NCI-H146 treated with DMSO at 0.1 percent for 48 hours (cell line): ENCODE measurements around the gene LRMDA.

Source experiments
- DNase-seq: peaks from one replicate; lab custom pipeline; 2025; ENCODE audit not compliant: unreplicated experiment; lab: John Stamatoyannopoulos, UW

Gene LRMDA

DNA sequence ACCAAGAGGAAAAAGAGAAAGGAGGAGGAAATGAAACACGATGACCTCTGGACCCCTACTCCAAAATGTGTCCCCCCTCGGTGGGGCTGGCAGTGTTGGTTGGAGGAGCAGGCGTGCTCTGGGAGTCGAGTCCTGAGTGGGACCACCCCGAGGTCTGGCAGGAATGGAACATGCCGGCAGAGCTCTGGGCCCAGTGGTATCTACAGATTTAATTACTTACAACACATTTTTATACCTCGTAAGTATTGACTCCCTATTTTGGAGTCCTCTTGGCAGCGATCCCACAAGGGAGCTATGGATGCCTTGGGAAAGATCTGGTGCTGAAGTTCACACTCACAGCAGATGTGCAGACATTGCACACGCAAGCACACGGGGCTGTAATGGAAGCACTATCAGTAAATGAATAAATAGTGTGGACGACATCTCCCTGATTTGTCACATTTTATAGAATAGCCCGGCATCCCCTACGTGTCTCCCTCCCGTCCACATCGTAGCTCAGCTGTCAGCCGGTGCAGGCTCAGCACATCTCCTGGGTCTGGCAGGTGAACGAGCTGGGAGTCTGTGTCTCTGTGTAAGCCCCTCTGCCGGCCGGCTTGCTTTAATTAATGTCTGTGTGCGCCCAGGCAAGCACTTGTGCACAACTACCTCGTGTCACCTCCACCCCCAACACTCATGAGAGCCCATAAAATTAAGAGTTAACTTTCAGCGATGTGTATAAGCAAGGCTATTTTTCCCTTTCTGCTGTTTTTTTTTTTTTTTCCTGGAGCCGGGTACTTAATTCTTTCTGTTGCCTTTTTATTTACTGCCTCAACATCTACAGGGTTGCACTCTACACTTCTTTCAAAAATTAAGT is 603.2 kb downstream of the LRMDA start:
- peak; percentile 35 for DNase-seq

DNA sequence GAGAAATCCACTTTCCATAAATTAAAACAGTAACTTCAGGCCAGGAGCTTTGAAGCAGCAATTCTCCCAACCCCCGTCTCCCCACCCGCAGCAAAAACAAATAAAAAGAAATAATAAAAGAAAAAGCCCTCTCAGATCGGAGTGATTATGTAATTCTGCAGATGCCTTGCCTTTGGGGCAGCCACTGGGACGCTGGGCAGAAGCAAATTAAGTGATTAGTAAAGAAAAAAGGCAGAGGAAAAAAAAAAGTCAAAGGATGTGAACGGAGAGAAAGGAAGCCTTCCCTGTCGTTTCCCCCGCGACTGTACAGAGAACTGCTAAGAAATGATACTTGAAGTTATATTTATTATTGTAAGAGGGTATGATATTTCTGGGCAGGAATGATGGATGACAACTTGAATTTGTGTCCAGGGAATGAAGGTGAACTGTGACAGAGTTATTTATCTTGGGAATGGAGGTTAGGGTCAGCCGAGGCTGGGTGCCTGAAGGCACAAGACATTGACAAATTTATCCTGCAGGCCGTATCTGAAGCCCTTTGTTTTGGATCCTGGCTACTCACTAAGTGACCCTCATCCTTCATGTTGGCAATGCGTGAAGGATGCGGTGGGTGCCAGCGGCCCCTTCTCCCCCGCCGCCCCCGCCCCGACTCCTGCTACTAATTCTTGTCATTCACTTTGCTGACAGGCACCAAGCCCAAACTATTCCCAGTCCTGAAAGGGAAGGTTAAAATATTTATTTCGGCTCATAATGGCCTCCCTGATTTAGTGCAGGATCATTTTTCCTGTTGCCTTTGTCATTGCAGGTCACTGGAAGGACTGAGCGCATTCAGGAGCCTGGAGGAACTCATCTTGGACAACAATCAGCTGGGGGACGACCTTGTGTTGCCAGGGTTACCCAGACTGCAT is 604.0 kb downstream of the LRMDA start:
- peak; percentile 42 for DNase-seq

DNA sequence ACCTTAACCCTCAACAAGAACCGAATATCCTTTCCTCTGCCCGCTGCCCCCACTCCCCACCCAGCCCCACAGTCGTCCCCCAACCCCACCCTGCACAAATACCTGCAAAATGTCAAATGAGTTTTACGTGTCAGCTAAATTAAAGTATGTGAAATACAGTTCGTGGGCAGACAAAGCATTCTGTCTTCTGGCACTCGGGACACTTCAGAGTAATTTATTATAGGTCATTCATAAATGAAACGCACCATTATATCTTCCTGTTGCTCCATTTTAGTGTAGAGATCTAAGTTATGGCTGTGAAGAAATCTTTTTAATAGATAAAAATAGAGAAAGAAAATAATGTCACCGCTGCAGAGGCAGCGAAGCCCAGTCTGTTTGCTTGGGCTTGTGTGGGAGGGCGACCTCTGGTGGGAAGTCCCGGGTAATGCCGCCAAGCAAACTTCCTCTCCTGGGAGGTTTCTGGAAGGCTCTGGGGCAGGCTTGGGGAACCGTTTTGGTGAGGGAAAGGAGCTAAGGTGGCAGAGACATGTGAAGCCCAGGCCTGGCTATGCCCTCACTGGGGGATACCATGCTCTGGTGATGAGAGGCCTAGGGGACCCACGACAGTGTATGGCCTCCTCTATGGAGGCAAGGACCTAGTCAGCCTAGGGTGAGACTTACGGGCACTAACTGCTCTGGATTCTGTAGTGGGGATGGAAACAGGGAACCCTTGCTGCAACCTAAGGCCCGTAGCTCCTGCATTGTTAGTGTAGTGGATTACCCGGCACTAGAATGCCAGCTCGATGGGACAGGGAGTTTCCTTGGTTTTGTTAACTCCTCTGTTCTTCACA is 604.9 kb downstream of the LRMDA start:
- DNase-seq, result peak; percentile 52

DNA sequence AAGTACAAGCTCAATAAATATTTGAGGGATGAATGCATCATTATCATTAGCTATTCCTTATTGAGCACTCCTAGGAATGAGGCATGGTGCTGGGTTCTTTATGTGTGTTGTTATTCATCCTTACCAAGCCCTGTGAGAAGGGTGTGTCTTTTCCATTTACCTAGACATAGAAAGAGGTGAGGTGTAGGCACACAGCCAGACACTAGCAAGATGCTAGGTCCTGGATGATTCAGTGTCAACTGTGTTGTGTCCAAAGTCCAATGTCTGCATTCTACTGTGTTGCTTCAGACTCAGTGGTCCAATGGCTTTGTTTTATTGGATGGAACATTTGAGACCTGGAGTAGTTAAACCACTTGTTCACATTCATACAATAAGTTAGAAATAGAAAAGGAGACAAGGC is 605.5 kb downstream of the LRMDA start:
- no peak for DNase-seq

DNA sequence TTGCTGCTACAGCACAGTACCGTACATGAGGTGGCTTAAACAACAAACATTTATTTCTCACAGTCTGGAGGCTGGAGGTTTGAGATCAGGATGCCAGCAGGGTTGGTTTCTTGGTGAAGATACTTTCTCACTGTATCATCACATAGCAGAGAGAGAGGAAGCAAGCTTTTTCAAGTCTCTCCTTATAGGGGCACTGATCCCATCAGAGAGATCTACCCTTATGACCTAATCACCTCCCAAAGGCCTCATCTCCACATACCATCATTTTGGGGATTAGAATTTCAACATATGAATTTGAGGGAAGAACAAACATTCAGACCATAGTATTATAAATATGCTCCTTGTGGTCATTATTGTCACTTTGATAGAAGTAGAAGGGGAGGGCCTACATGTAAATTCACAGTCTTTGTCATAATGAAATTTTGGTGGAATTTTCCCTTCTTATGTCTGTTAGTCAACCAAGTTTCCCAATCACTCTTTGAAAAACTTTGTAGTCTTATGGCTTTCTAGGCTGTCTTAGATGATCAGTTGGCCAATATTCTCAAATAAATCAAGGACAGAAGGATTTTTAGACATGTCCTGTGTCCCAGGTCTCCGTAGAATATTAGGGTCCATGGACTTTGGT is 606.2 kb downstream of the LRMDA start:
- DNase-seq, result no peak

DNA sequence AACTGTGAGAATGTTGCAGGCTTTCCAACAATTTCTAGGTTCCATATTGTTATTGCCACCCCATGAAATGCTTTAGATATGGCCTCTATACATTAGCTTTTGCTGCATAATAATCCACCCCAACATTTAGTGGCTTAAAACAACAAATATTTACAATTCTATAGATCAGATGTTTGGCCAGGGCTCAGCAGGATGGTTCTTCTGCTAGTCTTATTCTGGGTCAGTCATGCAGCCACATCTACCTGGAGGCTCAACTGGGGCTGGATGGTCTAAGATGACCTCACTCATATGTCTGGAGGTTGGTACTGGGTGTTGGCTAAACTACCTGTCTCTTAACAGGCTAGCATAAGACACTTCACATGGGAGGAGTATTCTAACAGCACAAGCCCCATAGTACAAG is 607.3 kb downstream of the LRMDA start:
- no peak for DNase-seq

DNA sequence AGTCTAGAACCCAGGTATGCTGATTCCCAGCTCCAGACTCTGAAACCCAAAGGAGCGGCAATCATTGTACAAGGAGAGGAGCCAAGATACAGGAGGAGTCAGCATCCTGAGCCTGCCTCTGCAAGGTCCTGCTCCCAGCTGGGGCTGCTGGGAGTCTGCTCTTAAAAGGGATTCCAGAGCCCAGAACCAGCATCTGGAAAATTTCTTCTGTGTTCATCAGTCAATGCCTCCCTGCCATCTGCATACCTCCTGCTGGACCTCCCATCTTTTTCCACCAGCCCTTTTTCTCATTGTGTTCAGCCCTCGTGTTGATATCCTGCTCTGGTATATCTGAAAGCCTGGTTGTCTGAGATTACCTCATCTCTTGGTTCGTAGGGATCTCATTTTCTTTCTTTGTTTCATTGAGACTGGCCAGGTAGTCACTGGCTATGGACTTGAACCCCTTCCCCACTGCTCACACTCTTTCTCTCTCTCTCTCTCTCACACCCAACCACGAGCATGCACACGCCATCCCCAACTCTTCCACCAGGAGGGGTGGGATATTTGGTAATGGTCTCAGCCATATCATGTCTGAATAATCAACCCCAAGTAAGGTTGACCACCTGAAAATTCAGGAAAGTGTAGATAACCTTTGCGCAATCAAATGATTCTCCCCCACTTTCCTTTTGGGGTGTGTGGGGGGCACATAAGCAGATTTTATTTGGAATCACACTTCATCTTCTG is 608.8 kb downstream of the LRMDA start:
- no peak for DNase-seq

DNA sequence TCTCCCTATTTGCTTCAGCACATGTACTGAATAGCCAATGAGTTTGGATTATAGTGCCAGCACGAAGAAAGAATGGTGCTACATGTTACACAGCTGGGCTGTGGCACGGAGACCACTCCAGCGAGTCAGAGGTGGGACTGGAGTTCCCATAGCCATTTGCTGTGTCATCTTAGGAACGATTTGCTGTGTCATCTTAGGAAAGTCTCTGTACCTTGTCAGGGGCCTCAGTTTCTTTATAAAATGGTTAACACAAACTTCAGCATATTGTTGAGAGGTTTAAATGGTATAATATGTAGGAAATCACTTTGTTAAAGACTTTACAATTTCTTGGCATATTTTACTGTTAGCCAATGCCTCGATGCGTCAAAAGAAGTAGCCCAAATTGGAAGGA is 609.4 kb downstream of the LRMDA start:
- DNase-seq, result no peak

DNA sequence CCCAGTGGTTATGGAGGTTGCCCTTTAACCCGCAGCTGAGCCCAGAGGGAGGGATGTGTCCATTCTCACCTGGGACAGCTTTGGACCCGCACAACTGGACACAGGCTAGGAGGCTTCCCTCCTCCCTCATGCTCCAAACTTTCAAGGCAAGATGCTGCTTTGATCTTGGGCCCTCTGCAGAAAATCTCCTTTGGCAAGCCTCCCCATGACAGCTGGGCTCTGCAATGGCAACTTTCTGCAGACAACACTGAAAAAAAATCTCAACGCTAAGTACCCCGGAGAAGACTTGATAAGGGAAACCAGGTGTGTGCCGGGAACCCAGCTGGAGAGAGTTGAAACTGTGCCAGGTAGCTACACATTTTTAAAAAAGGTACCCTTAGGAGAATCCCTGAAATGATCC is 610.1 kb downstream of the LRMDA start:
- no peak for DNase-seq

DNA sequence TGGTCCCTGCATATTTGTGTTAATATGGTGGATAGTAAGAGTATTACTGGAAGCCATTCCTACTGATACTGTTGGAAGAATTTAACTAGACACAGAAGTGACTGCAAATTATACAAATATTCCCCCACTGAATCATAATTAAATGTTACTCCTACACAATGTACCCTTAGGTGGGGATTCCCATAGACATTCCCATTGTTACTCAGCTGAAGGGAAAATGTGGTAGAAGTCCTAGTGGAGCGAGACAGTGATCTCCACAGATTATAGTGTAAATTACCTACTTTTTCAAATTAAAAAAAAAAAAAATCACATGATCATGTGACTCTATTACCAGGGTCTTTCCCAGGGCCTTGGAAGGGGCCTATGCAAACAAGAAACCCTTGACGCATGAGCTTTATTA is 611.8 kb downstream of the LRMDA start:
- DNase-seq, result no peak

DNA sequence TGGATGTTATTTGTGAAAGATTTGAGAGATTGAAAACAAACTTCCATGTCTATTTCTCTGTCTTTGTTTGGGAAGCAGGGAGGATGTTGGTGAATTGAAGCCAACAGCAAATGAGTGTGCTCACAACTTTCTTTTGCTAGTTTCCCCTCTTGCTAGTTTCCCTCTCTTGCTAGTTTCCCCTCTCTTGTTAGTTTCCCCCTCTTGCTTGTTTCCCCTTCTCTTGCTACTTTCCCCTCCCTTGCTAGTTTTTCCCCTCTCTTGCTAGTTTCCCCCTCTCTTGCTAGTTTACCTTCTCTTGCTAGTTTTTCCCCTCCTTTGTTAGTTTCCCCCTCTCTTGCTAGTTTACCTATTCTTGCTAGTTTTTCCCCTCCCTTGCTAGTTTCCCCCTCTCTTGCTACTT is 613.3 kb downstream of the LRMDA start:
- DNase-seq, result no peak

DNA sequence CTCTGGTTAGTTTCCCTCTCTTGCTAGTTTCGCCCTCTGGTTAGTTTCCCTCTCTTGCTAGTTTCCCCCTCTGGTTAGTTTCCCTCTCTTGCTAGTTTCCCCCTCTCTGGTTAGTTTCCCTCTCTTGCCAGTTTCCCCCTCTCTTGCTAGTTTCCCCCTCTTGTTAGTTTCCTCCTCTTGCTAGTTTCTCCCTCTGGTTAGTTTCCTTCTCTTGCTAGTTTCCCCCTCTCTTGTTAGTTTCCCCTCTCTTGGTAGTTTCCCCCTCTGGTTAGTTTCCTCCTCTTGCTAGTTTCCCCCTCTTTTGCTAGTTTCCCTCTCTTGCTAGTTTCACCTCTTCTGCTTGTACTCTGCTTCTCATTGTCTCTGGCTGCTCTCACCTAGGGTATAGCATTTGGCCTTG is 613.8 kb downstream of the LRMDA start:
- no peak for DNase-seq

DNA sequence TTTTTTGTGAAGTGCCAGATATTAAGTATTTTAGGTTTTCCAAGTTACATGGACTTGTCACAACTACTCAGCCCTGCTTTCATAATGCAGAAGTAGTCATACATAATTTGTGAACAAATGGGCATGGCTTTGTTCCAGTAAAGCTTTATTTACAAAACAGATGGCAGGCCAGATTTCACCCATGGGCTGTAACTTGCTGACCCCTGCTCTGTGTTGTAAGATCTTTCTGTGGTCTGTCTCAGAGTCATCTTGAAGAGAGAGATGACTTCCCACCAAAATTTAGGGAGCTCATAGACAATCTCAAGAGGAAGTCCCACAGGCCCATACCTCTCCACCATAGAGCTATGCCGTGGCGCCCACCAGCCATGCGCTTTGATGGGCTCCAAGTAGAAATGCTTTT is 616.1 kb downstream of the LRMDA start:
- no peak for DNase-seq

DNA sequence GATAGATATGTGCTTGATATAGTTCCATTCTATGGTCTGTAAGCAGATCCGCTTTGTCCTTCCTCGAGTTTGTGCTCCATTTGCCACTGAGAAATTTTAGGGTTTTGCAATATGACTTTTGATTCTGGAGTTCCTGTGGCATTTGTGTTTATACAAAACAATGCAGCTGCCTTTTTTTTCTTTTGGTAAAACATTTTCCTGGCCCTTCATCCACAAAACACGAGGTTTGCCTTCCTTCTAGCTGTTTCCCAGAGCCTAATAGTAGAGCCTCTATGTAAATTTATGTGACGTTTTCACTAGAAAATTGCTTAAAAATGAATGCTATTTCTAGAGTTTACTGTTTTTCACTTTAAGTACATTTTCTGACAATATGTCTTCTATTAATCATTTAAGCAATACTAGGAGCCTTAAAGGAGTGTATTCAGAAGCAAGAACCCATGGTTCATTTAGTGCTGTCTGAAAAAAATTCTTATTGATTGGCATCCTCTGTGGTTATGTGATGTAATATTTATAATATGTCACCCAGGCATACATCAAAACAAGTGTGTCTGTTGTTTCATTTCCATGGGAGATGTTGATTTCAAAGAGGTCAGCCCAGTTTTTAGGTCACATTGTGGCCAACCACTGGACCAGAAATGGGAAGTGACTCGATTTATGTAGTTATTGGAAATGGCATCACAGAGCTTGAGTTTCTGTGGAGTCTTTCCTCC is 618.3 kb downstream of the LRMDA start:
- no peak for DNase-seq

DNA sequence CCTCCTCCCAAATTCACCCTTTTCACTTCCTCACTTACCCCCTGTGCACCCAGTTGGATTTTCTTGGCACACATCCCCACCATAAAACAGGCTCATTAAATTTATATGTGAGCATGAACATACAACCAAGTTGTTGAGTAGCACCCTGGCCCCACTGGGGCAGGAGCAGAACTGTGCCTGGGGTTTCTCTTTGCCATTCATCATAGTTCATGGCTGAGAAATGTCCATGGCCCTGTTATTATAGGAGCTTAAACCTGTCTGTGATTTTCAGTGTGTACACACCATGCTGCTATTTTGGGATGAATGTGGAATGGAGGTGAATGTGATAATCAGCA is 618.8 kb downstream of the LRMDA start:
- DNase-seq, result no peak

DNA sequence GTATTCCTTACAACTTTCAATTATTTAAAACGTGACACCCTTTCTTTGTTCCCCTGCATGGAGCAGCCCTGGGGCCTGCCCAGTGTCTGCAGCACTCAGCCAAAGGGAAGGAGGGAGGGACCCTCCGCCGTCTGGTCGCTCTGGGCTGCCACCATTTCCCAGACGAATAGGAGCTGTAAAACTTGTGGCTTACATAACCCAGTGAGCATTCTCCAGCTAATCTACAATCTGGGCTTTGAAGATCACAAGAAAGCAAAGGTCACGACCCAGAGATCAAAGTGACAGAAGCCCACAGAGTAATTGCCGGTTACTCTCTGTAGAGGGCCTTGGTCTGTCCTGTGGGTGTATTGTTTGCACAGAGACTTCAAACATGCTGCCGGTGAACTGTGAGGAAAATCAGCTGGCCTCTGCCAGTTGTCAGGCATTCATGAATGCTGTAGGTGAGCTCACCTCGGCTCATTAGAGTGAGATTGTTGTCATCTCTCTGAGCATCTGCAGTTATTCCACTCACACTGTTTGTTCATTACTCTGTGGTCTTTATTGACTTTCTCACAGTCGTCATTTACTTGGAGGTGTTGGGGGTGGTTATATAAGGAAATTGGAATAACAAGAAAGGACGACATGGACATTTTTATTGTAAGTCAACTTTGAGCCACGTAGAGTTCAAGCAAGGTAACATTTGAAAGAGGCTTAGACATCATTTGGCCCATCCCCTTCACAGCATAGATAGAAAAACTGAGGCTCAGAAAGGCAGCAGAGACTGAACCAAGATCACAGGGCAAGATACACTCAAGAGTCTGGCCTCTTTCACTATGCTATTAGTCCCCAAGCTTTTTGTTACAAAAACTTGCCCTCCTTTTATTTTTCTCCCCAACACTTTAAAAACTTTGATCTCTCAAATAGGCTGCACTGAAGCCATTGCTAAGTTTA is 619.8 kb downstream of the LRMDA start:
- peak; percentile 53 for DNase-seq

DNA sequence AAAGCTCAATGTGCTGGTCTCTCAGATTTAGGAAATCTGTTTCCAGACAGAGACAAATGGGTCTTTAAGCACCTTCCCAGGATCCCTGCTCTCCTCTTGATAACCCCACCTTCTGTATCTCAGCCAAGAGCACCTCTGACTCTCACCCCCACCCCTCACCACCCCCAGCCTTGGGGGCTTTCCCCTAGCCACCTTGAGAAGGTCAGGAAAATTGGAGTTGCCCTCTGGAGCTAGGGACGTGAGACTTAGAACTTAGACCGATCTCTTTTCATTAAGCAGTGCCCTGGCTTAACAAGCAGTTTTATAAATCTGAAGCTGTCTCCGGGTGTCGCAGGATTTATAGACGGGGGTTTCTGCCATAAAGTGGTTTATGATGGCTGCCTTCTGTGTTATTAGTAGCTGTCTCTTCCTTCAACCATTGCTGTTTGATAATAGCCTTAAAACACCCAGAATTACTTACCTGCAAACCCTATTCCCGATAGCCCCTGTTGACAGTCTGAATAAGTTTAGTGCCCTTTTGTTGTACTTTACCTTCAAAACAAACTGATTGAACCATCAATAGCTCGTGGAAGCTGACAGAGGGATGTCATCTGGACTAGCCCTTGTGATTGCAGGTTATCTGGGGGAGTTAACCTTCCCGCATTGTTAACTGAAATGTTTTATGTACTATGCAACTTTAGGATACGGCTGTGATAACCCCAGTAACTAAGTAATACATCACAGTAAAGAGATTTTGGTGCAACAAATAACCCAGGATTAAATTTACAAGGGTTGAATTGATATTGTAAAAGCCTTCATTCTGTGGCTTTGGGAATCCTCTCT is 621.5 kb downstream of the LRMDA start:
- DNase-seq, result no peak

DNA sequence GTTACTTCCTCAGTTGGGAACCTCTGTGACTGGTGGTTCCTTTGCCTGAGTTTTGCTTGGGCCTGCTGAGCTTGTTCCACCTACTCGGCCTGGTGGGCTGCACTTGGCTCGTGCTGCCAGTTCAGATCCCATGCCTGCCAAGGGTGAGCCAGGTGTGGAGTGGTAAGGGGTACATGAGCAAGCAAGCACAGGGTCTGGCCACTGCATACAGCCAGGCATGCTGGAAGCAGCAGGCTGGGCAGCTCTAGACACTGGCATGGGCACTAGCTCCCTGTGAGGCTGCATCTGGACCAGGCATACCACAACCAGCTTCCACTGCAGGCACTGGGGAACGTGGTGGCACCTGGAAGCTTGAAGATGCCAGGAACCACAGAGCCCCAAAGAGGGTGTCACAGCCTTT is 624.0 kb downstream of the LRMDA start:
- DNase-seq, result no peak
